Upper lobe of right lung (tissue), 1 donor: ENCODE measurements around the gene TFCP2L1. TPM values are rescaled to one million over a fixed set of nuclear protein-coding genes. Genes with fewer than 3 reads are reported as not detected.

Experiments used
- ATAC-seq: fragments of 200-7000 bp; cut with Tn5 transposase; one replicate; pipeline ENCODE4 v1.9.1; 2020; ENCODE audit warnings: mild to moderate bottlenecking, moderate library complexity
- DNase-seq: peaks from one replicate; pipeline ENCODE4 v3.0.0-alpha.2; 2020
- H3K27ac ChIP-seq: fragments of 200-600 bp; one replicate; pipeline ENCODE4 v1.8.0; 2022
- H3K27me3 ChIP-seq: fragments of 200-600 bp; one replicate; pipeline ENCODE4 v1.8.0; 2022; ENCODE audit warnings: mild to moderate bottlenecking
- H3K36me3 ChIP-seq: fragments of 200-600 bp; one replicate; pipeline ENCODE4 v1.8.0; 2022
- H3K4me1 ChIP-seq: fragments of 200-600 bp; one replicate; pipeline ENCODE4 v1.8.0; 2022
- H3K4me3 ChIP-seq: fragments of 200-600 bp; one replicate; pipeline ENCODE4 v1.8.0; 2022; ENCODE audit warnings: mild to moderate bottlenecking
- H3K9me3 ChIP-seq: fragments of 200-600 bp; one replicate; pipeline ENCODE4 v1.8.0; 2022
- intact Hi-C: fragments of 100-400 bp; cut with DNase I; formaldehyde crosslinking; loops from one replicate; pipeline ENCODE4 v1.11.0; 2022
- total RNA-seq: library from RNA; stranded (reverse); fragmentation: NEBNext Ultra II Directional; extraction: Animal tissue kit (Norgen Biotek cat#: 25700); gene quantifications from one replicate; pipeline ENCODE4 v1.2.1, GENCODE V29; 2021
- TF ChIP-seq, protein P1 (sequence below): fragments of 200-600 bp; IDR thresholded peaks from one replicate; pipeline ENCODE4 v1.8.0; 2022; ENCODE audit warnings: antibody characterized with exemption
- donor health status: DM: no; HTN: yes; CAD: no; lungs with severe emphysema.

TFCP2L1 gene
- total RNA-seq, 1 donor from 2014 or later: 22.0 TPM

DNA sequence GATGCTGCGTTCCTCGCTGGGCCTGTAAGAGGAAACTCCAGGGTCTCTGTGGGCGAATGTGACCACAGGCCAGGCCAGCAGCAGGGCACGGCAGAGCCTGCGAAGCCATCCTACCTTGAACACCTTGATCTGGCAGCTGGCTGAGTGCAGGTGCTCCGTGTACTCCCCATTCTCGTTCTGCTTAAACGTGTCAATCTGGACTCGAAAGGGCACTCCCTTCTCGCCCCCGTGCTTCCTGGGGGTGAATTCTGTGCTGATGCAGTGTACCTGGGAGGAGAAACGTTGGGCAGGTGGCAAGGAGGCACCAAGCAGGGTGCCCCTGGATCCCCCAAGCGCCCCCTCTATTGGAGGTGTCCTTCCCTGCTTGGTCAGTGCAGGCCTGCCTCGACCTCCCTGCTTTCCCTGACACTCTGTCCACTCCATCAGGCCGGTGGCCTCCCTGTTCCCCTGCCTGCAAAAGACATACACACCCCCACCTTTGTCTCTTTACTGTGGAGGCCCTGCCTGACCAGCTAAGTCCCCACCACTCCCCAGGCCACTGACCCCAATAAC lies 38.2 kb downstream of the TFCP2L1 start:
- Histone ChIP-seq H3K27ac (no peak overlapping the region), H3K27me3 (no peaks in the 10 kb centered on the region), H3K4me1 (no peaks in the 10 kb centered on the region), H3K36me3 (no peaks in the 10 kb centered on the region), H3K9me3 (no peaks in the 10 kb centered on the region), H3K4me3 (no peak overlapping the region)
- TF ChIP-seq, protein P1, sequence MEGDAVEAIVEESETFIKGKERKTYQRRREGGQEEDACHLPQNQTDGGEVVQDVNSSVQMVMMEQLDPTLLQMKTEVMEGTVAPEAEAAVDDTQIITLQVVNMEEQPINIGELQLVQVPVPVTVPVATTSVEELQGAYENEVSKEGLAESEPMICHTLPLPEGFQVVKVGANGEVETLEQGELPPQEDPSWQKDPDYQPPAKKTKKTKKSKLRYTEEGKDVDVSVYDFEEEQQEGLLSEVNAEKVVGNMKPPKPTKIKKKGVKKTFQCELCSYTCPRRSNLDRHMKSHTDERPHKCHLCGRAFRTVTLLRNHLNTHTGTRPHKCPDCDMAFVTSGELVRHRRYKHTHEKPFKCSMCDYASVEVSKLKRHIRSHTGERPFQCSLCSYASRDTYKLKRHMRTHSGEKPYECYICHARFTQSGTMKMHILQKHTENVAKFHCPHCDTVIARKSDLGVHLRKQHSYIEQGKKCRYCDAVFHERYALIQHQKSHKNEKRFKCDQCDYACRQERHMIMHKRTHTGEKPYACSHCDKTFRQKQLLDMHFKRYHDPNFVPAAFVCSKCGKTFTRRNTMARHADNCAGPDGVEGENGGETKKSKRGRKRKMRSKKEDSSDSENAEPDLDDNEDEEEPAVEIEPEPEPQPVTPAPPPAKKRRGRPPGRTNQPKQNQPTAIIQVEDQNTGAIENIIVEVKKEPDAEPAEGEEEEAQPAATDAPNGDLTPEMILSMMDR: no peak
- peak; percentile 50 for DNase-seq
- ATAC-seq: peak; percentile 7
- intact Hi-C loops: no loop called here

DNA sequence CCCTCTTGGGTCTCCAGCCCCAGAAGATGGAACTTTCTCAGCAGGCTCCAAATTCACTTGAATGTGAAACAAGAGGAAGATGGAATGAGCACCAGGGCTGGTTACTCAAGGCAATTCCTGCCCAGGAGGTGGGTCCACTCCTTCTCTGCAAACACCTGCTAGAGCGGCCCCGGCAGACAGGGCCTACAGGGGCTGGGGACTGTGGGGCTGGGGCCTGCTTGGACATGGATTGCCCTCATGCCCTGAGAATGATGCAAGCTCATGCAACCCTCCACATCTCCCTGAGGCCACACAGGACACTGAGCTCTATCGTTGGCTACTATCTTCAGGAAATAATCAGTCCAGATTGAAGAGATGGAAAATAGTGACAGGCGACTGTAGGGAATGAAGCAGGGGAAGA lies 39.1 kb downstream of the TFCP2L1 start:
- no peak overlapping the region for H3K27ac ChIP-seq
- intact Hi-C loops: no loop called here
- no peaks in the 10 kb centered on the region for H3K9me3 ChIP-seq
- no peak overlapping the region for H3K4me3 ChIP-seq
- TF ChIP-seq, protein P1: no peak
- H3K27me3 ChIP-seq: no peaks in the 10 kb centered on the region
- DNase-seq (peak; percentile 29), ATAC-seq (no peak)
- no peaks in the 10 kb centered on the region for H3K36me3 ChIP-seq
- no peaks in the 10 kb centered on the region for H3K4me1 ChIP-seq

DNA sequence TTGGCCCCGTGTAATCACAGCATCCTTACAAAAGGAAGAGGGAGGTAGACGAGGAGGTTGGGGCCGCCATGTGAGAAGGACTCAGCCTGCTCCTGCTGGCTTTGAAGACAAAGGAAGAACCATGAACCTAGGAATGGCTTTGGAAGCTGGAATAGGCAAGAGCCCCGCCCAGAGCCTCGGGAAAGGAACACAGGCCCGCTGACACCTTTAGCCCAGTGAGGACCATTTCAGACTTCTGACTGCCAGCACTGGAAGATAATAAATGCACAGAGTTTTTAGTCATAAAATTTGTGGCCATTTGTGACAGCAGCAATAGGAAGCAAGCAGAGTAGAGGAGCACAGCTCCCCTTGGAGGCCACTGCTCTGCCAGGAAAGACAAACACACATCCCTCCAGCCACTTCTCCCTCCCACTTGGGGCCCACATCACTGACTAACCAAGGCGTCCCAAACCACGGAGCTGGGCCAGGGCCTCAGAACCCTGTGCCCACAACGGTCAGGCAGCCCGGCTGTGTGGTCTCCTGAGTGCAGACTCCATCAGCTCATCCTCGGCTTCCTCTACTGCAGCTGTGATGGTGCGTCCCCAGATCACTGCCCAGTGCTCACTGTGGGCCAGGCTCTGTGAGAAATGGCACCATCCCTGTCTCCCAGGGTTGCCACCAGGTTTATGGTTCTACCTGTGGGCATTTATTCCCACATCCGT lies 39.7 kb downstream of the TFCP2L1 start:
- H3K4me3 ChIP-seq: no peak overlapping the region
- no peaks in the 10 kb centered on the region for H3K4me1 ChIP-seq
- H3K9me3 ChIP-seq: no peaks in the 10 kb centered on the region
- DNase-seq (peak; percentile 49), ATAC-seq (no peak)
- TF ChIP-seq, protein P1: no peak
- H3K36me3 ChIP-seq: no peaks in the 10 kb centered on the region
- no peak overlapping the region for H3K27ac ChIP-seq
- H3K27me3 ChIP-seq: no peaks in the 10 kb centered on the region
- intact Hi-C loops: no loop called here

DNA sequence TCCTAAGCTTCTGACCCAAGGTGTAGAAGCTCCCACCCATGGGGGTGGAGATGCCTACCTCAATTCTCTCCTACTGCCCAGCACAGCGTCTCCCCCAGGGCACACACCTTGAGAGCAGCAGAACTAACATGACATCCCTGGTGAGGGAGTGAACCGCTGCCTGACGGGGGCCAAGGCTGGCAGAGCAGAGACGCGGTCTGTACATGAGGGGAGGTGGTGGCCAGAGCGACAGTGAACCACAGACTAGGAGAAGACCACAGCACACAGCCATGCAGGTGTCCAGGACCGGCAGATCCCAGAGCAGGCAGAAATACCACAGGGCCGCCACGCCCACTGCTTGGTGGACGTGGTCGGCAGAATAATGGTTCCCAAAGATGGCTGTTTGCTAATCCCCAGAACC lies 40.4 kb downstream of the TFCP2L1 start:
- TF ChIP-seq, protein P1: no peak
- Histone ChIP-seq H3K4me1 (no peaks in the 10 kb centered on the region), H3K9me3 (no peaks in the 10 kb centered on the region), H3K36me3 (no peaks in the 10 kb centered on the region), H3K4me3 (no peak overlapping the region), H3K27ac (no peak overlapping the region), H3K27me3 (no peaks in the 10 kb centered on the region)
- DNase-seq (peak; percentile 40), ATAC-seq (no peak)
- intact Hi-C loops: no loop called here

DNA sequence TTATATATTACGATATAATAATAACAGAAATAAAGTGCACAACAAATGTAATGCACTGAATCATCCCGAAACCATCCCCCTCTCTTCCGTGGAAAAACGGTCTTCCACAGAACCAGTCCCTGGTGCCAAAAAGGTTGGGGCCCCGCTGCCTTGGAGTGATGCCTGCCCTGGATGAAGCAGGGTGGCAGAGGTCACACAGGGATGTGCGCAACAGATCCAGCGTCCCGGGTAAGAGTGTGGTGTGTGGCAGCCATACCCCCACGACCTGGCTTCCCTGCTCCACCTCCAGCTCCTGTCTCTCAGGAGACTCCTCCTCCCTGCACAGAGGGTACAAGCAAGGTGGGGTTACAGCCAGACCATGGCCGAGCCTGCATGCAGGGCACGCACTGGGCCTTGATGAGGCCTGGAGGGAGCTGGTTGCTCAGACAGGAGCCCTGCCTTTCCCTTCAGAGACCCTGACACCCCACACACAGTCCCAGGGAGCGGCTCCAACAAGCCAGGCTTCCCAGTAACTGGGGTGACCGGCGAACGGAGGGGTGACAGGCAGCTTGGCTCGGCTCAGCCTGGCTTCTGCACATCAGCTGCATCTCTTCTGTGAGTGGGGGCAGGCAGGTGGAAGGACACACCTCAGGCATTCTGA lies 41.1 kb downstream of the TFCP2L1 start:
- H3K4me1 ChIP-seq: no peaks in the 10 kb centered on the region
- no peak overlapping the region for H3K27ac ChIP-seq
- DNase-seq (peak; percentile 40), ATAC-seq (no peak)
- intact Hi-C loops: no loop called here
- no peaks in the 10 kb centered on the region for H3K27me3 ChIP-seq
- TF ChIP-seq, protein P1: no peak
- H3K4me3 ChIP-seq: no peak overlapping the region
- no peaks in the 10 kb centered on the region for H3K9me3 ChIP-seq
- H3K36me3 ChIP-seq: no peaks in the 10 kb centered on the region
